DOHH2 (cell line): ENCODE data around the gene TPPP2.
"Not testable (repeated sequence)": the region's sequence is repeated elsewhere in the genome, so short reads cannot be mapped to it uniquely, and the experiment has no call there.

Source experiments
- H3F3A ChIP-seq: fragments of 200-600 bp; sonication (generic), shearing (Covaris generic); 2 replicates; pipeline ENCODE4 v1.6.0; 2016; ENCODE audit warnings: antibody characterized with exemption, mild to moderate bottlenecking; ENCODE audit not compliant: control insufficient read depth, insufficient read depth
- H3K27ac ChIP-seq: fragments of 200-600 bp; sonication (generic); 2 replicates; pipeline ENCODE4 v1.5.1; 2014; ENCODE audit warnings: low read depth, mild to moderate bottlenecking, low read length, moderate library complexity
- H3K27me3 ChIP-seq: fragments of 200-600 bp; sonication (generic); 2 replicates; pipeline ENCODE4 v1.6.1; 2014; ENCODE audit warnings: mild to moderate bottlenecking, low read length, mixed read lengths; ENCODE audit not compliant: control insufficient read depth
- H3K36me3 ChIP-seq: fragments of 200-600 bp; sonication (generic); 2 replicates; pipeline ENCODE4 v1.6.1; 2014; ENCODE audit warnings: mild to moderate bottlenecking, low read length, moderate library complexity, mixed read lengths; ENCODE audit not compliant: control insufficient read depth
- H3K4me1 ChIP-seq: fragments of 200-600 bp; sonication (generic); 2 replicates; pipeline ENCODE4 v1.6.1; 2014; ENCODE audit warnings: mild to moderate bottlenecking, low read length, mixed read lengths; ENCODE audit not compliant: control insufficient read depth
- H3K4me2 ChIP-seq: fragments of 200-600 bp; sonication (generic); 2 replicates; pipeline ENCODE4 v1.6.0; 2014; ENCODE audit warnings: mild to moderate bottlenecking, low read length, moderate library complexity
- H3K4me3 ChIP-seq: fragments of 200-600 bp; sonication (generic); 2 replicates; pipeline ENCODE4 v1.5.1; 2014; ENCODE audit warnings: mild to moderate bottlenecking, low read length, mixed read lengths
- H3K79me2 ChIP-seq: fragments of 200-600 bp; sonication (generic); 2 replicates; pipeline ENCODE4 v1.6.1; 2014; ENCODE audit warnings: mild to moderate bottlenecking, low read length, mixed read lengths; ENCODE audit not compliant: control insufficient read depth
- H3K9me2 ChIP-seq: fragments of 200-600 bp; sonication (generic); replicated peaks from 2 replicates; pipeline ENCODE4 v1.6.1; 2014; ENCODE audit warnings: mild to moderate bottlenecking, low read length, mixed read lengths; ENCODE audit not compliant: control insufficient read depth
- H3K9me3 ChIP-seq: fragments of 200-600 bp; sonication (generic); 2 replicates; pipeline ENCODE4 v1.6.1; 2014; ENCODE audit warnings: antibody characterized with exemption, low read length, mixed read lengths; ENCODE audit not compliant: control insufficient read depth, insufficient read depth
- H4K20me1 ChIP-seq: fragments of 200-600 bp; sonication (generic); 2 replicates; pipeline ENCODE4 v1.6.0; 2014; ENCODE audit warnings: low read depth, mild to moderate bottlenecking, antibody characterized with exemption, low read length, moderate library complexity; ENCODE audit not compliant: control insufficient read depth, insufficient read depth
- CTCF ChIP-seq: fragments of 200-600 bp; sonication (generic); IDR thresholded peaks from one replicate; pipeline ENCODE4 v1.5.1; 2014; ENCODE audit warnings: antibody characterized with exemption, mild to moderate bottlenecking, low read depth, low read length; ENCODE audit not compliant: poor library complexity, severe bottlenecking
- EZH2phosphoT487 ChIP-seq: fragments of 200-600 bp; sonication (generic); IDR thresholded peaks from 2 replicates; pipeline ENCODE4 v1.6.1; 2017; ENCODE audit warnings: borderline replicate concordance, mild to moderate bottlenecking, antibody characterized with exemption, low read length, moderate library complexity, mixed read lengths

TPPP2 gene

GRCh38 chr14:20999591-20999990 is 30.4 kb upstream of the TPPP2 start:
- Histone ChIP-seq H3K4me2 (no peak overlapping the region), H3F3A (no peaks in the 10 kb centered on the region), H3K4me1 (no peaks in the 10 kb centered on the region), H3K4me3 (no peak overlapping the region), H3K9me2 (no peaks in the 10 kb centered on the region), H3K79me2 (no peaks in the 10 kb centered on the region), H4K20me1 (no peaks in the 10 kb centered on the region), H3K27me3 (no peaks in the 10 kb centered on the region), H3K27ac (no peak overlapping the region), H3K36me3 (peaks cover 25% of the 10 kb centered on the region), H3K9me3 (no peaks in the 10 kb centered on the region)
- TF ChIP-seq CTCF (no peak), EZH2phosphoT487 (no peak)

- H3K4me1 ChIP-seq = no peaks in the 10 kb centered on the region
- no peak for TF ChIP-seq EZH2phosphoT487
- no peak for TF ChIP-seq CTCF
- peaks cover 9% of the 10 kb centered on the region for H3K36me3 ChIP-seq
- H3K27ac ChIP-seq = no peak overlapping the region
- H3K9me2 ChIP-seq = no peaks in the 10 kb centered on the region
- no peaks in the 10 kb centered on the region for H4K20me1 ChIP-seq
- no peaks in the 10 kb centered on the region for H3F3A ChIP-seq
- H3K4me3 ChIP-seq = no peak overlapping the region
- H3K4me2 ChIP-seq = no peak overlapping the region
- H3K79me2 ChIP-seq = no peaks in the 10 kb centered on the region
- no peaks in the 10 kb centered on the region for H3K9me3 ChIP-seq
- H3K27me3 ChIP-seq = no peaks in the 10 kb centered on the region
Measured at GRCh38 chr14:21001218-21001617, 28.8 kb upstream of the TPPP2 start.

GRCh38 chr14:21003788-21004346 is 26.1 kb upstream of the TPPP2 start:
- no peaks in the 10 kb centered on the region for H3F3A ChIP-seq
- H3K36me3 ChIP-seq = no peaks in the 10 kb centered on the region
- H3K9me3 ChIP-seq = no peaks in the 10 kb centered on the region
- H3K4me1 ChIP-seq = no peaks in the 10 kb centered on the region
- no peaks in the 10 kb centered on the region for H3K79me2 ChIP-seq
- no peak for TF ChIP-seq EZH2phosphoT487
- TF ChIP-seq CTCF = no peak
- no peaks in the 10 kb centered on the region for H3K9me2 ChIP-seq
- no peak overlapping the region for H3K4me3 ChIP-seq
- H3K27ac ChIP-seq = no peak overlapping the region
- H3K27me3 ChIP-seq = no peaks in the 10 kb centered on the region
- no peak overlapping the region for H3K4me2 ChIP-seq
- H4K20me1 ChIP-seq = no peaks in the 10 kb centered on the region

- H3K9me3 ChIP-seq = not testable (repeated sequence)
Measured at GRCh38 chr14:21009721-21010120, 20.3 kb upstream of the TPPP2 start.

More at GRCh38 chr14:21009721-21010120, 20.3 kb upstream of the TPPP2 start:
- H3K36me3 ChIP-seq, H3K4me1 ChIP-seq, H3F3A ChIP-seq, H3K9me2 ChIP-seq, H3K79me2 ChIP-seq, H4K20me1 ChIP-seq, H3K4me3 ChIP-seq, H3K4me2 ChIP-seq, H3K27ac ChIP-seq: not testable (repeated sequence)
- H3K27me3 ChIP-seq = peaks cover 16% of the 10 kb centered on the region
